NCI-H345 (cell line): ENCODE results near the gene NPLOC4.
"Not testable (repeated sequence)": the region's sequence is repeated elsewhere in the genome, so short reads cannot be mapped to it uniquely, and the experiment has no call there.

Experiments used
- DNase-seq: peaks from one replicate; lab custom pipeline; 2025; lab: John Stamatoyannopoulos, UW

The NPLOC4 gene

GRCh38 chr17:81635431-81635830, 1.5 kb downstream of the NPLOC4 start:
- no peak for DNase-seq

GRCh38 chr17:81631482-81631881, 5.4 kb downstream of the NPLOC4 start:
- DNase-seq = no peak

GRCh38 chr17:81630274-81630673, 6.6 kb downstream of the NPLOC4 start:
- DNase-seq = no peak

- DNase-seq = no peak
These were observed 15.3 kb downstream of the NPLOC4 start for GRCh38 chr17:81621494-81622130.

GRCh38 chr17:81618307-81618706, 18.6 kb downstream of the NPLOC4 start:
- not testable (repeated sequence) for DNase-seq

GRCh38 chr17:81616877-81617276, 20.0 kb downstream of the NPLOC4 start:
- DNase-seq = no peak

GRCh38 chr17:81615401-81615930, 21.4 kb downstream of the NPLOC4 start:
- DNase-seq = no peak

GRCh38 chr17:81612172-81612970, 24.5 kb downstream of the NPLOC4 start:
- no peak for DNase-seq

GRCh38 chr17:81609541-81610311, 27.2 kb downstream of the NPLOC4 start:
- DNase-seq = no peak

- no peak for DNase-seq
These were observed 28.3 kb downstream of the NPLOC4 start for GRCh38 chr17:81608605-81609004.

- DNase-seq = no peak
These were observed 28.8 kb downstream of the NPLOC4 start for GRCh38 chr17:81608082-81608481.

GRCh38 chr17:81607431-81607830, 29.5 kb downstream of the NPLOC4 start:
- DNase-seq = no peak

GRCh38 chr17:81603846-81604610, 32.9 kb downstream of the NPLOC4 start:
- DNase-seq = no peak

GRCh38 chr17:81601525-81602120, 35.3 kb downstream of the NPLOC4 start:
- peak; percentile 58 for DNase-seq

- DNase-seq = no peak
These were observed 37.0 kb downstream of the NPLOC4 start for GRCh38 chr17:81599719-81600486.

GRCh38 chr17:81593105-81593871, 43.6 kb downstream of the NPLOC4 start:
- no peak for DNase-seq

GRCh38 chr17:81591971-81592370, 44.9 kb downstream of the NPLOC4 start:
- DNase-seq = no peak

GRCh38 chr17:81590121-81590520, 46.8 kb downstream of the NPLOC4 start:
- no peak for DNase-seq

- no peak for DNase-seq
These were observed 47.3 kb downstream of the NPLOC4 start for GRCh38 chr17:81589612-81590011.

GRCh38 chr17:81586096-81586495, 50.8 kb downstream of the NPLOC4 start:
- no peak for DNase-seq
